Brain microvascular endothelial cell (primary cell): ENCODE measurements around the gene ALS2.
"Not testable (repeated sequence)": the region's sequence is repeated elsewhere in the genome, so short reads cannot be mapped to it uniquely, and the experiment has no call there.

Source experiments
- DNase-seq: peaks from one replicate; pipeline ENCODE4 v3.0.0-alpha.2; 2020
- H3K27ac ChIP-seq: fragments of 250-450 bp; sonication (Bioruptor Pico); 2 replicates; pipeline ENCODE4 v1.5.1; 2020; ENCODE audit warnings: mild to moderate bottlenecking, moderate library complexity
- H3K27me3 ChIP-seq: fragments of 250-450 bp; sonication (Bioruptor Pico); replicated peaks from 2 replicates; pipeline ENCODE4 v1.5.1; 2020; ENCODE audit warnings: mild to moderate bottlenecking
- H3K36me3 ChIP-seq: fragments of 250-450 bp; sonication (Bioruptor Pico); replicated peaks from 2 replicates; pipeline ENCODE4 v1.5.1; 2020; ENCODE audit warnings: mild to moderate bottlenecking
- H3K4me3 ChIP-seq: 2 replicates; pipeline ENCODE4 v1.5.1; 2011; ENCODE audit warnings: low read depth, mild to moderate bottlenecking, control low read depth, low read length, moderate library complexity
- in situ Hi-C: cut with HindIII; loops from 2 replicates; pipeline ENCODE4 v1.10.0; 2017; ENCODE audit warnings: low sequenced_read_pairs, low pct_ligation_motif_present
- TF ChIP-seq, protein P1 (sequence below): IDR thresholded peaks from 2 replicates; pipeline ENCODE4 v1.5.1; 2011; ENCODE audit warnings: low read depth, mild to moderate bottlenecking, moderate library complexity, low read length, control low read depth, inconsistent platforms; ENCODE audit errors: missing control alignments

ALS2 gene

GRCh38 chr2:201769666-201770373 is 10.9 kb downstream of the ALS2 start:
- in situ Hi-C loops = no loop called here
- no peak overlapping the region for H3K4me3 ChIP-seq
- TF ChIP-seq, protein P1, sequence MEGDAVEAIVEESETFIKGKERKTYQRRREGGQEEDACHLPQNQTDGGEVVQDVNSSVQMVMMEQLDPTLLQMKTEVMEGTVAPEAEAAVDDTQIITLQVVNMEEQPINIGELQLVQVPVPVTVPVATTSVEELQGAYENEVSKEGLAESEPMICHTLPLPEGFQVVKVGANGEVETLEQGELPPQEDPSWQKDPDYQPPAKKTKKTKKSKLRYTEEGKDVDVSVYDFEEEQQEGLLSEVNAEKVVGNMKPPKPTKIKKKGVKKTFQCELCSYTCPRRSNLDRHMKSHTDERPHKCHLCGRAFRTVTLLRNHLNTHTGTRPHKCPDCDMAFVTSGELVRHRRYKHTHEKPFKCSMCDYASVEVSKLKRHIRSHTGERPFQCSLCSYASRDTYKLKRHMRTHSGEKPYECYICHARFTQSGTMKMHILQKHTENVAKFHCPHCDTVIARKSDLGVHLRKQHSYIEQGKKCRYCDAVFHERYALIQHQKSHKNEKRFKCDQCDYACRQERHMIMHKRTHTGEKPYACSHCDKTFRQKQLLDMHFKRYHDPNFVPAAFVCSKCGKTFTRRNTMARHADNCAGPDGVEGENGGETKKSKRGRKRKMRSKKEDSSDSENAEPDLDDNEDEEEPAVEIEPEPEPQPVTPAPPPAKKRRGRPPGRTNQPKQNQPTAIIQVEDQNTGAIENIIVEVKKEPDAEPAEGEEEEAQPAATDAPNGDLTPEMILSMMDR = no peak

GRCh38 chr2:201768918-201769317 is 11.8 kb downstream of the ALS2 start:
- in situ Hi-C loops = no loop called here
- no peak overlapping the region for H3K4me3 ChIP-seq
- H3K27me3 ChIP-seq = no peaks in the 10 kb centered on the region
- peaks cover 13% of the 10 kb centered on the region for H3K36me3 ChIP-seq
- TF ChIP-seq, protein P1 = no peak
- DNase-seq = peak; percentile 18
- H3K27ac ChIP-seq = no peak overlapping the region

More at GRCh38 chr2:201769666-201770373, 10.9 kb downstream of the ALS2 start:
- no peak for DNase-seq
- Histone ChIP-seq H3K27ac (no peak overlapping the region), H3K27me3 (no peaks in the 10 kb centered on the region), H3K36me3 (peaks cover 13% of the 10 kb centered on the region)

GRCh38 chr2:201765799-201766198 is 14.9 kb downstream of the ALS2 start:
- Histone ChIP-seq H3K27ac (no peak overlapping the region), H3K27me3 (no peaks in the 10 kb centered on the region), H3K36me3 (peaks cover 31% of the 10 kb centered on the region), H3K4me3 (no peak overlapping the region)
- DNase-seq = no peak
- in situ Hi-C loops = no loop called here
- TF ChIP-seq, protein P1 = no peak

- in situ Hi-C loops, H3K4me3 ChIP-seq, H3K27ac ChIP-seq, H3K27me3 ChIP-seq, DNase-seq: not testable (repeated sequence)
- H3K36me3 ChIP-seq = peaks cover 37% of the 10 kb centered on the region
These were observed 16.3 kb downstream of the ALS2 start for GRCh38 chr2:201764469-201764868.

DNA sequence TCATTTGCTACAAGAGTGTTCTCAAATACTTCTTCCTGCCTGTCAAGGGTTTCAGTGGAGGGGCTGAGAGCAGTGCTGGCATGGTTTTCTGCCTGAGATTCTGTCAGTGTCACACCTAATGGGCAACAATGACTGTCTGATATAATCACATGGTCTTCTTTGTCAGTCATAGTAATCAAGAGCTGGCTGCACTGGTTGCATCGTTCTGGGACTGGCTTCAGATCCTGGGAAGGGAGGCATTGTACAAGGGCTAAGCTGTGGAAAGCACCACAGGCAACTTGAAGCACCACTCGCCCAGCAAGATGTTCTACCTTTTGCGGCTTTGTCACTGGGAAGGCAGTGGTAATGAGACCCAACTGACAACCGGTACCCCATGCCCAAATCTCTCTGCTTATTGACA is 19.6 kb downstream of the ALS2 start:
- no peaks in the 10 kb centered on the region for H3K27me3 ChIP-seq
- H3K36me3 ChIP-seq = peaks cover 42% of the 10 kb centered on the region
- TF ChIP-seq, protein P1 = no peak
- in situ Hi-C loops = no loop called here
- no peak overlapping the region for H3K4me3 ChIP-seq
- H3K27ac ChIP-seq = no peak overlapping the region
- no peak for DNase-seq

- Histone ChIP-seq H3K4me3 (no peak overlapping the region), H3K36me3 (peaks cover 36% of the 10 kb centered on the region), H3K27me3 (no peaks in the 10 kb centered on the region), H3K27ac (no peak overlapping the region)
- in situ Hi-C loops = no loop called here
- TF ChIP-seq, protein P1 = no peak
- no peak for DNase-seq
These were observed 21.2 kb downstream of the ALS2 start for GRCh38 chr2:201759567-201759966.
